ENCODE measurements around the gene DPYD.

Gene DPYD

GRCh38 chr1:97424209-97424608 is 496.6 kb downstream of the DPYD start:
- H3K4me3 ChIP-seq (ENCODE audit: low read depth, low read length): no peak overlapping the region
- in situ Hi-C loops (cut with HindIII; ENCODE audit: low sequenced_read_pairs): no loop called here

DNA sequence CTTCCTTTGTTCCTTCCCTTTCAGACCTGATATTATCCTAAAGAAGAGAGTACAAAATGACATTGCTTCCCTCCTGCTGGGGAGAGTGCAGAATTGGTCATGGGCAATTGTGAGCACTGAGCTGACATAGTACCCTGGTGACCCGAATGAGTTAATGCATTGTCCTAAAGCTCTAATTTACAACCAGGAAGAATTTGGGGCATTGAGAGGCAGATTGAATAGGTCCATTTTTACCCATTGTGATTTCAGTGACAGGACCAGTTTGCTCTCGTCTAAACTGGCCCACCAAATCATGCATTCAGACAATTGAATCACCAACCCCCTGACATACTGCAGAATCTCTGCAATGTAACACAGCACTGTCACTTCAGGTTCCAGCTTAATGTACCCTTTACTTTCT is 497.4 kb downstream of the DPYD start:
- no peak for DNase-seq (ENCODE audit: low read depth, low spot score)
- in situ Hi-C loops (cut with HindIII; ENCODE audit: low sequenced_read_pairs): no loop called here
- TF ChIP-seq CTCF (IDR thresholded peaks at IDR 0.05; ENCODE audit: low read depth, low read length): no peak
- no peak overlapping the region for H3K4me3 ChIP-seq (ENCODE audit: low read depth, low read length)

More at GRCh38 chr1:97424209-97424608, 496.6 kb downstream of the DPYD start:
- no peak for TF ChIP-seq CTCF (IDR thresholded peaks at IDR 0.05; ENCODE audit: low read depth, low read length)
- DNase-seq (ENCODE audit: low read depth, low spot score): no peak

GRCh38 chr1:97417661-97418060 is 503.2 kb downstream of the DPYD start:
- no peak for TF ChIP-seq CTCF (IDR thresholded peaks at IDR 0.05; ENCODE audit: low read depth, low read length)
- H3K4me3 ChIP-seq (ENCODE audit: low read depth, low read length): no peak overlapping the region
- in situ Hi-C loops (cut with HindIII; ENCODE audit: low sequenced_read_pairs): no loop called here
- DNase-seq (ENCODE audit: low read depth, low spot score): no peak

DNA sequence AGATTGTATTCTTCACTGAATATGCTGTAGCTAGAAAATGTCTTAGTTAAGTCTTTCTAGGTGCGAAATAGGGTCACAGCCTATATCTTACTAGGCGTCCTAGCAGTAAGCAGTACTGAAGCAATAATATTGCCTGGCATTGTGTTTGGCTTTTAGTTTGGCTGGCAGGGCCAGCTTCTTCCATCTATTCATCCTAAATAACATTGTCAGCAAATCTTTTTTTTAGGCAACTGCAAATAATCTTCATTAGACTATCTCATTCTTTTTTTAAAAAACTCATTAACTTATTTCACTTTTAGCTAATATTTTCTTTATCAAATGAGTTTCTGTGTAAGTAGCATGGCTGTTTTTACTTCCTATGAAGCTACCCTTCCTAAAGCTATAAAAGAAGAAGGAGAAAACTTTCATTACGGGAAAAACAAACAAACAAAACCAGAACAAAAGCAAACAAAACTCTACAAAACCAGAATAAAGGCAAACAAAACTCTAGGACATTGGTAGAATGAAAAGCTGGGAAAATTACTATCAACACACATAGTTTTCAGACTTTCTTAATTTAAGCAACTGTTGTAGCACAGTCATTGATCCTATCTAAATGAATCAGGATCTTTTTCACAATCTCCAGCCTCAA is 506.0 kb downstream of the DPYD start:
- TF ChIP-seq CTCF (IDR thresholded peaks at IDR 0.05; ENCODE audit: low read depth, low read length): no peak
- no peak overlapping the region for H3K4me3 ChIP-seq (ENCODE audit: low read depth, low read length)
- in situ Hi-C loops (cut with HindIII; ENCODE audit: low sequenced_read_pairs): no loop called here
- DNase-seq (ENCODE audit: low read depth, low spot score): no peak

GRCh38 chr1:97412737-97413136 is 508.1 kb downstream of the DPYD start:
- no peak for DNase-seq (ENCODE audit: low read depth, low spot score)
- no peak overlapping the region for H3K4me3 ChIP-seq (ENCODE audit: low read depth, low read length)
- in situ Hi-C loops (cut with HindIII; ENCODE audit: low sequenced_read_pairs): no loop called here
- no peak for TF ChIP-seq CTCF (IDR thresholded peaks at IDR 0.05; ENCODE audit: low read depth, low read length)

DNA sequence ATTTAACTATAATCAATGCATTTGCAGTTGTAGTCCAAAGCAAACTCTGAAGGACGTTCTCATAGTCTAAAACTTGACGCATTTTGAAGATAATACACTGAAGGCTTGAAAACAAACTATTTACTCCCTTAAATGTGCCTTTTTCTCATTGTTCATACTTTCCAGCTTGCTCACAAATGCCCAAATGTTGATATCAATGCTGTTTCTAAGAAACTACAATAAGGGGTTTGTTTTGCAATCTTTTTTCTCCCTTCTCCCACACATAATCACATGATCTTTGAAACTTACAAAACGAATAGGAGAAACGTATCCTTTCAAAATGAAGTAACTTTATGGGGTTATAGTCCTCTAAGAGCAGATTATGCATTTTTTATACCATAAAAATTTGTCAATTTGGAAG is 508.7 kb downstream of the DPYD start:
- in situ Hi-C loops (cut with HindIII; ENCODE audit: low sequenced_read_pairs): no loop called here

More for the DNA sequence above, 508.7 kb downstream of the DPYD start:
- no peak overlapping the region for H3K4me3 ChIP-seq (ENCODE audit: low read depth, low read length)
- no peak for TF ChIP-seq CTCF (IDR thresholded peaks at IDR 0.05; ENCODE audit: low read depth, low read length)
- no peak for DNase-seq (ENCODE audit: low read depth, low spot score)
